Stimulated activated CD4-positive, alpha-beta T cell treated with anti-CD3 and anti-CD28 coated beads, TNF-alpha, amount 100 ng/mL, for 4 hours (primary cell): ENCODE measurements around the gene DTNB.
"Not testable (repeated sequence)": the region's sequence is repeated elsewhere in the genome, so short reads cannot be mapped to it uniquely, and the experiment has no call there.

Experiments
- DNase-seq, 3 experiments: peaks; one replicate each; pipeline ENCODE4 v3.0.0-alpha.2; 2020; ENCODE audit warnings: low read depth in 3 of 3

DTNB gene

GRCh38 chr2:25590921-25591505, 82.4 kb downstream of the DTNB start:
- DNase-seq: no peak

- no peak for DNase-seq
Measured at GRCh38 chr2:25589676-25590205, 83.6 kb downstream of the DTNB start.

GRCh38 chr2:25588576-25588975, 84.8 kb downstream of the DTNB start:
- no peak for DNase-seq

DNA sequence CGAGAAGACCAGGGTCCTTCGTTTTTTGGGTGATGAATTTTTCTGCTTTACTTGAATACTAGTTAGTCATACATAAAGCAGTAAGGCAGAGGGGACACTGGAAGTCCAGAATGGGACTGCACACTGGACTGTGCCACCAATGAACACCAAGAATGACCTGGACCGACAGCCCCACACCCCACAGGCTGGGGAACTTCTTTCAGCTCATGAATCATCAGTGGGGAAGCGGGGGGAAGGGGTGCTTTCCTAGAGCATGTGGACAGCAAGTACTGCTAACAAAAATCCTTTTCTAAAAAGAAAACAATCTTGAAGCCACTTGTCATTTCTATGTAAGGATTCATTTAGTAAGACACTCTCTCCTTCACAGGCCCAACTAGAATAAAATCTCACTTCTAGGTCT, 86.0 kb downstream of the DTNB start:
- DNase-seq: no peak

DNA sequence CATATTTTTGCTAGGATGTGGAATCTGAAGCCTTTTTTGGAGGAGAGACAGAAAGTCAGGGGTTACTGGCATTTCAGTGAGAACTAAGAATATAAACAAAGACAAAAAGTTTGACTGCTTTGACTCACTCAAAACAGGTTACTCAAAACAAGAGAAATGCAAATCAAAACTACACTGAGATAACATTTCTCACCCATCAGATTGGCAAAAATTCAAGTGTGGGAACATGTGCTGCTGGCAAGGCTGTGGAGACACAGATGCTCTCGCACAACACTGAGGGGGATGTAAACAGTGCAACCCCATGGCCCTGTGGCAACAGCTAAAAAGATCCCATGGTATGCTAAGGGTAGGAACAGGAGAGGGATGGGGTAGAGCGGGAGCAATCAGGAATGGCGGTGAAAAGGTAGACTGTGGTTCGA, 86.6 kb downstream of the DTNB start:
- no peak for DNase-seq

DNA sequence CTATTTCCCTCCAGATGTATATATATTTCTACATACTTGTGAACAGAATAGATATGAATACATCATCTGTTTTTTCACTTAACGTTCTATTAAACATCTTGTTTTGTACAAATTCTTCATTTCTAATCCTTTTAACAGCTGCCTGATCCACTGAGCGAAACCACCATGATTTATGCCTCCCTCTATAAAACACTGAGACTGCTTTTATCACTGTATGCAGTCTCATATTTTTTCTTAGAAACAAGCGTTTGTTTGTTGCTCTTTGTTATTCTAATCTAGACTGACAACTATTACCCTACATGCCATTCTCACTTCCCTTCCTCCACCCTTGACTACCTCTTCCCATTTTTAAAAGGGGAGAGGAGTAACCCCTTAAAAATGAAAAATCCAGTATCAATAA, 88.2 kb downstream of the DTNB start:
- no peak for DNase-seq

DNA sequence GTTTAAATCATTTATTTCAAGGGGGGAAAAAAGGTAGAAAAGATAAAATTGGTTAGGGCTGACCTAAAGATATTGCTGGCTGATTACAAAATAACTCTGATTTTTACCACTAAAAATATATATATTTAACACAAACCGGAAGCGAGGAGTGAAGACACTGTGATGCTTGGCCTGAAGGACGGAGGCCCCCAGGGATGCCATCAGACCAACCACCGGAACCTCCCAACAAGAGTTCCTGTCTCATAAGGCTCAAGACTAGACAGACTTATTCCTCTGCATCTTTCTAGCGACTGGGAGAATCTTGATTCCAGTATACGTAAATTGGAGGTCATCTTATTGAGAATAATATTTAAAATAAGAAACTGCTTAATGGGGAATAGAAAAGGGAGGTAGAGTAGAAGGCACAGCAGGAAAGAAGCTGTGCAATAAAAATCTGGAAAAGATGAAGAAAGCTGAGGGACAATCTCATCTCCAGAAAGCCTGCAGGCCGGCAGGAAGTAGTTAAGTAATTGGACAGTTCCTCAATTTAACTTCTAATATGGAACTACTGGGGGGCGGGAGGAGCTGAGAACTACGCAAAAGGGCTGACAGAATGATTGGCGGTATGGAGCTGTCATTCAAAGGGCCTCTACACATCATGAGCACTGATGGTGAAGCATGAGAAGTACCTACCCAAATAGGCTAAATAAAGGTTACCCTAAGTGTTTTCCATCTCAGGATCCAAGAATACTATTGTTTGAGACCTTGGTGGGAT, 91.1 kb downstream of the DTNB start:
- no peak for DNase-seq

DNA sequence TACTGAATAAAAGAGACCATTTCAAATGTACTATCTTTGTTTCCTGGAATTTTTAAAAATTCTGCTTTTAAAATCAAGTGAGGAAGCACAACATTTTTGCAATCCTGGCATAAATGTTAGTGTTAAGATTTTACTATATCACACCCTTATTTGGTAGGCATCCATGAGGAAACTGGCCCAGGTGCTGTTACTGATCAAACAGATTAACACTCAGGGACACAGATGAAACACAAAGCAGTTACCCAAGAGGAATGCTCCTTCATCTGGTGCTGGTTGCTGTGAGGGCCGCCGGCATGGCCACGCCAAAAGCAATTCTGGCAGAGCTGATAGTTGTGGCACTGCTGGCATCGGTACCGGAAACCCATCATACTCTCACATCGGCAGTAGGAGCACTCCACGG, 96.8 kb downstream of the DTNB start:
- DNase-seq: no peak

GRCh38 chr2:25572638-25573037, 100.7 kb downstream of the DTNB start:
- DNase-seq: no peak

- no peak for DNase-seq
Measured at GRCh38 chr2:25570161-25570845, 103.1 kb downstream of the DTNB start.

DNA sequence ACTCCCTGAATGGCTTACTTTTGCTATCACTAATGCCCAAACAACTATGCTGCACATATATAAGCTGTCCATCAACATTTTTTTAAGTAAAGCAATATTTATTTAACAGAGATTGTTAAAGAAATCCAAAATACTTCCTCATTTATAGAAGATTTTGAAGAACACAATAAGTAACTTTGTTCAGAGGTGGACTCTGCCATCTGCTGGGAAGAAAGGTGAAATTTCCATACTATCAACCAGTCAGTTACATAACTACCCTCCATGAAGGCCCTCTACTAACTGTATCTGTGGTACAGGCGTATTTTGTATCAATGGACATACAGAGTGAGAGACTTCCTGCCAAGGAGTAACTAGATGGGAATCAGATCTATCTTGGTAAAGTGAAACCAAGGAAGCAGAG, 106.0 kb downstream of the DTNB start:
- DNase-seq: no peak

GRCh38 chr2:25566694-25567093, 106.7 kb downstream of the DTNB start:
- no peak for DNase-seq

DNA sequence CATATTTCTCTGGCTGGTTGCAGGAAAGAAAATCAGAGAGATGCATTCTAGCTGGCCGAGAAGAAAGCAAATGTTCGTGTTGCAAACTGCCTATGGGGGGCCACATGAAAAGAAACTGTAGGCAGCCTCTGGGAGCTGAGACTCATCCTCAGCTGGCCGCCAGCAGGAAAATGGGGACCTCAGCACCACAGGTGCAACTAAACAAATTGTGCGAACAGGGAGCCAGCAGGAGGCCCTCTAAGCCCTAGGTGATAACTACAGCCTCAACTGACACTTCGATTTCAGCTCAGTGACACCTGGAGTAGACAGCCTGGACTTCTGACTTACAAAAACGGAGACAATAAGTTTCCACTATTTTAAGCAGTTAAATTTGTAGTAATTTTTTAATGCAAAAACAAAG, 107.3 kb downstream of the DTNB start:
- DNase-seq: no peak

DNA sequence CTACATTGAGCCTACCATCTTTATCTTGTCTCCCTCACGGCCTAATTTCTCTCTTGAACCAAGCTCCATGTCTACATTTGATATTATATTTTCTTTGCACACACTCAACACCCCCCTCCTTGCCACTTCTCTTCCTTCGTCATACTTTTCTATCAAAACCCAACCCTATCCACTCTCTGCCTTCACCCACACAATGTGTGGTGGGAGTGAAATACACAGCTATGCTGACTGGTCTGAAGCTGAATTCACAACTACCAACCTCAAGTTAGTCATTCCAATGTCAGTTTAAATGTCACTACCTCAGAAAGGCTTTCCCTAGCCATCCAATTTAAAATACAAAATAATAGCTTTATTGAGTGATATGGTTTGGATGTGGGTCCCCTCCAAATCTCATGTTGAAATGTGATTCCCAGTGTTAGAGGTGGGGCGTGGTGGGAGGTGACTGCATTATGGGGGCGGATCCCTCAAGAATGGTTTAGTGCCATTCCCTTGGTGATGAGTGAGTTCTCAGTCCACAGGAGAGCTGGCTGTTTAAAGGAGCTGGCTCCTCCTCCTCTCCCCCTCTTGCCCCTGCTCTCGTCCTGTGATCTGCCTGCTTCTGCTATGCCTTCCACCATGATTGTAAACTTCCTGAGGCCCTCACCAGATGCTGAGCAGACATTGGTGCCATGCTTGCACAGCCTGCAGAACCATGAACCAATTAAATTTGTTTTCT, 112.1 kb downstream of the DTNB start:
- no peak for DNase-seq

DNA sequence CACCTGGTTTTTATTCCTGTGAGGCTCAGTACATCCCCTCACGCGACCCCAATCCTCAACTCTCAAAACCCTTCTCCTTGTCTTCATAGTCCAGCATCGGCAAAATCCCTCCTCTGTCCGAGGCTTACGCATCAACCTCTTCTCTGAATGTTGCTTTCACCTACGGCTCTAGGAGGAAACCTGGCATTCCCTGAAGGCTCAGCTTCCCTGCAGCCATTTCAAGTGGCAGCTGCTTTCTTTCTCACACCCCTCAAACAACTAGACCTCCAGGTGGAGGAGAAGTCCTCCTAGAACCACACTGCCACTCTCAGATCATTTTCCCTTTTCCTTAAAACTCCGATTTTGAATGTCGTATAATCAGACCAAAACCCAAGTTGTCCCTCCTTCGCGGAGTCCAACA, 114.2 kb downstream of the DTNB start:
- no peak for DNase-seq

DNA sequence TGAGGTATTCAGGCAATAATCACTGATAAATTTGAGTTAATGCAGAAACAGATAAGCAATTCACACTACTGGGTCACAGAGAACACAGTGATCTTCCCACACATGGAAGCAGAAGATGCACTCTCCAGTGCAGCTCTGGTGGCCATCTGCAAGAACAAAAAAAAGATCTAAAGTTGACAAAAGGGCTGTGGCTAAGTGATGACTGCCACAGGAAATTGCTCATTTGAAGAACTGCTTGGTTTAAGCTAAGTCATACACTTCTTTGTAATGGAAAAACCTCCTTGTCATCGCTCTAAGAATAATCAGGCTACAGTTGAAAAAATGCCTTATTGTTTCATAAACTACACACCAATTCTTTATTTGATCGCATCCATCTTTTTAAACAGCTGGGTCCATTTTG, 115.1 kb downstream of the DTNB start:
- DNase-seq: peak in 1 of 3 experiments; percentile 21

- no peak for DNase-seq
Measured at GRCh38 chr2:25557179-25558036, 116.0 kb downstream of the DTNB start.

DNA sequence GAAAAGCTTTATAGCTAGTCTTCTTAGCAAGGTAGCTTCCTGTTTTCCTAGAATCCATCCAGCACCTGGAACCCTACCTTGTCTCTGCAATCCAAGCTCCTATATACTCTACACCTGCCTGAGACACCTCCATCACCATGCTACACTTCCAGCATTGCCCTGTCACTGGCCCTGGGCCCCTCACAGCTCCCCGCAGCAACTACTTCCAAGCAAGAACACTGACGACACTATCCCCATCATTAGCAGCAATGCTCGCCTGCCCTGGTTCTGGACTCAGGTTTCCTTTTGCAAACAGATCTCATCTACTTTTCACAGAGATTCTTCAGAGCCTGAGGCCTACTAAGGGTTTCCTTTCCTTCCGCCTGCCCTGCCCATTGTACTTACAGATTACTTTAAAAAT, 121.1 kb downstream of the DTNB start:
- DNase-seq: no peak

GRCh38 chr2:25551316-25551715, 122.1 kb downstream of the DTNB start:
- DNase-seq: no peak

DNA sequence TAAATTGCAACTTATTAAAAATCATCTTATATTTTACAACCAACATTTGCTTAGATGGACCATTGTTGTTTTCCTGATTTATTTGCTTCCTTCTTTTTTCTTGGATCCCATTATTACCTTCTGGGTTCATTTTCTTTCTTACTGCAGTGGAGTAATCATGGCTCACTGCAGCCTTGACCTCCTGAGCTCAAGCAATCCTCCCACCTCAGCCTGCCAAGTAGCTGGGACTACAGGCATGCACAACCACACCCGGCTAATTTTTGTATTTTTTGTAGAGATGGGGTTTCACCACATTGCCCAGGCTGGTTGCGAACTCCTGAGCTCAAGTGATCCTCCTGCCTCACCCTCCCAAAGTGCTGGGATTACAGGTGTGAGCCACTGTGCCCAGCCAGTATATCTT, 123.8 kb downstream of the DTNB start:
- not testable (repeated sequence) for DNase-seq

- no peak for DNase-seq
Measured at GRCh38 chr2:25548601-25549000, 124.8 kb downstream of the DTNB start.
